Cardiac fibroblast (primary cell): ENCODE measurements around the gene ATP9B.
"Not testable (repeated sequence)": the region's sequence is repeated elsewhere in the genome, so short reads cannot be mapped to it uniquely, and the experiment has no call there.

Source experiments
- DNase-seq, 2 donors: peaks; one replicate each; pipeline versions ENCODE4 v3.0.0 to v3.0.0-alpha.2; 2010; ENCODE audit warnings: low read depth in 2 of 2
- H3K4me3 ChIP-seq, 2 donors: replicated peaks in 1 of 2; 1 replicate in 1 of 2; 2 replicates in 1 of 2; pipeline ENCODE4 v1.5.1; 2011; ENCODE audit warnings: low read depth in 2 of 2, low read length in 2 of 2, mild to moderate bottlenecking in 2 of 2, moderate library complexity in 1 of 2
- CTCF ChIP-seq: IDR thresholded peaks from one replicate; pipeline ENCODE4 v1.5.1; 2011; ENCODE audit warnings: low read depth, mild to moderate bottlenecking, low read length, inconsistent platforms

ATP9B gene

GRCh38 chr18:79322441-79322840 lies 253.2 kb downstream of the ATP9B start:
- TF ChIP-seq CTCF, result no peak
- DNase-seq, result no peak
- no peak overlapping the region for H3K4me3 ChIP-seq

- TF ChIP-seq CTCF, result no peak
- no peak overlapping the region for H3K4me3 ChIP-seq
- DNase-seq, result no peak
These were observed 254.3 kb downstream of the ATP9B start for GRCh38 chr18:79323471-79323870.

GRCh38 chr18:79326413-79327198 lies 257.4 kb downstream of the ATP9B start:
- peak in 1 of 2 donors; percentile 5 for DNase-seq
- TF ChIP-seq CTCF, result no peak
- no peak overlapping the region for H3K4me3 ChIP-seq

GRCh38 chr18:79327199-79327721 lies 258.1 kb downstream of the ATP9B start:
- no peak for DNase-seq
- no peak for TF ChIP-seq CTCF

GRCh38 chr18:79327915-79328314 lies 258.7 kb downstream of the ATP9B start:
- not testable (repeated sequence) for H3K4me3 ChIP-seq, DNase-seq

More at GRCh38 chr18:79327199-79327721, 258.1 kb downstream of the ATP9B start:
- no peak overlapping the region for H3K4me3 ChIP-seq

GRCh38 chr18:79328887-79329286 lies 259.7 kb downstream of the ATP9B start:
- no peak for TF ChIP-seq CTCF
- H3K4me3 ChIP-seq, result no peak overlapping the region
- no peak for DNase-seq

- TF ChIP-seq CTCF, result no peak
- DNase-seq, result no peak
- H3K4me3 ChIP-seq, result no peak overlapping the region
These were observed 260.6 kb downstream of the ATP9B start for GRCh38 chr18:79329786-79330185.
